ENCODE measurements around the gene GRAMD2A.

GRAMD2A gene

DNA sequence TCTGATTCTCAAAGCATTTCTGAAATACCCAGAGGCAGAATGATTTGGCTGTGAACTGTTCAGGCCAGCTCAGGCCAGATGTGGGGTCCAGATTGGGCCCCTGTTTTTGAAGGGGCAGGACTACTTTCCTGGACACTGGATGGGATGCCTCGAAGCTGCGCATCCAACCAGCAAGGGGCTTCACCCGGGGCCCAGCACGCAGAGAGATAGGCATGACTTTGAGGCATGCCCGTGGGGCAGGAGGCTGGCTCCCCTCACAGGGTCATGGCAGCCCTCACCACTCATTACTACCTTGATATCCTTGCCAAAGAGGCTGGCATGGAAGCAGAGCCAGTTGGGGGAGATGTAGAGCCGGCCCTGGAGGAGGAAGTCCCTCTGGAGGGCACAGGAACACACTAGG, 30.1 kb downstream of the GRAMD2A start:
- no peak for DNase-seq (ENCODE audit: low spot score)

DNA sequence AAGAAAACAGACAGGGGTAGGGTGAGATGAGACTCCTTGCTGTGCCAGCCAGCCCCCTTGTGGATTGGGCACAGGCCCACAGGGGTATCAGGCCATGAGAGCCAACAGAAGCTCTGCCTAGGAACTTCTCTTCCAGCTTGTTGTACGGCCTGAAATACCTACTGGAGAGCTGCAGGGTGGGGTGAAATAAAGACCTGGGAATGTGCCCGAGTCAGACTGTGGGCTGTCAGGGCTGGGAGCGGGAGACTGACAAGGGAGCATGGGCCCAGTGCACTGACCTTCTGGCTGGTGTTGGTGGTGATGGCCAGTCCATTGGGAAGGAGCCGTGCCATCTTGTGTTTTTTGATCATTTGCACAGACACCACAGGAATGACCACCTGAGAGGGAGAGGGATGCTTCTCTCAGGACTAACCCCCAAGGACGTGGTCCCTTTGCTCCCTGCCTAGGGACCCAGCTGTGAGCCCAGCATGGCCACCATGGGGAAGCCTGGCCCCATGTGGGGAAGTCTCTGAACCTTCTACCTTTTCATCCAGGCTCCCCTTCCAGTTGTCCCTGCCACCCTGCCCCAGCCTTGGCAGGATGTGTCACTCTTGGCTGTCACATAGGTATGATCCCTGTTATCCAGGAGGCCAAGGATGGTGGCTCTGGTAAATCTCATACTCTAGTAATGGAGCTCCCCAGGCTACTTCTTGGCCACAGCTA, 30.7 kb downstream of the GRAMD2A start:
- no peak for DNase-seq (ENCODE audit: low spot score)

DNA sequence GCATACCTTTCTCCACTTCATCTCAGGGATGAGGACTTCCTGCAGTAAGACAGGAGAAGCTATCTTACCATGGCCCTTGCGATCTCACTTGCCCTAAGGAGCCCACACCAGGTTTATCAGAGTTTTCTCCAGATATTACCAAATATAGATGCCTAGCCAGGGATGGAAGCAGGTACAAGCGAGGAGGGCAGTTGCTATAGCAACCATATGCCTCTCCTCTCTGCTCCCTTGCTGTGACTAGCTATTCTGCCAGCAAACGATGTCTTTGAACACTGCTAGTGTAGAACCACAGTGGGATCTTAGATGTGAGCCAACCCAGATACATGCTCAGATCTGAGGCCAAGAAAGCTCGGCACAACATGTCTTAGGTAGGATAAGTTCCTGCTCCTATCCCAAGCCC, 33.9 kb downstream of the GRAMD2A start:
- peak; percentile 54 for DNase-seq (ENCODE audit: low spot score)

DNA sequence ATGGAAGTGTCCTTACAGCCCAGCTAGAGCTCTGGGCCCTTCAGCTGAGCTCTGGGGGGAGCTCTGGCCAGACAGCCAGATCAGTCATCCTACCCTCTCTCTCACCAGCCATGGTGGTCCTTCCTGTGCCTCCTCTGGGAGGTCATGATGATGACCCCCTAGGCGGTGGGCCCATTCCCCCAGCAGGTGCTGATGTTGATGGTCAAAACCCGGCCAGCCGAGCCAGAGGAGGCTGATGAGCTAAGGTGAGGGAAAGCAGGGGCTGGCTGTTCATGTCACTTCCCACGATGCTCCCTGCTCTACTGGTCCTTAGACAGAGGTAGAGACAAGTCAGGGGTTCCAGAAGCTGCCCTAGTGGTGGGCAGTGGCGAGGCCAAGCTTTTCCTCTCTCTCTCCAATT, 35.0 kb downstream of the GRAMD2A start:
- DNase-seq (ENCODE audit: low spot score): no peak

DNA sequence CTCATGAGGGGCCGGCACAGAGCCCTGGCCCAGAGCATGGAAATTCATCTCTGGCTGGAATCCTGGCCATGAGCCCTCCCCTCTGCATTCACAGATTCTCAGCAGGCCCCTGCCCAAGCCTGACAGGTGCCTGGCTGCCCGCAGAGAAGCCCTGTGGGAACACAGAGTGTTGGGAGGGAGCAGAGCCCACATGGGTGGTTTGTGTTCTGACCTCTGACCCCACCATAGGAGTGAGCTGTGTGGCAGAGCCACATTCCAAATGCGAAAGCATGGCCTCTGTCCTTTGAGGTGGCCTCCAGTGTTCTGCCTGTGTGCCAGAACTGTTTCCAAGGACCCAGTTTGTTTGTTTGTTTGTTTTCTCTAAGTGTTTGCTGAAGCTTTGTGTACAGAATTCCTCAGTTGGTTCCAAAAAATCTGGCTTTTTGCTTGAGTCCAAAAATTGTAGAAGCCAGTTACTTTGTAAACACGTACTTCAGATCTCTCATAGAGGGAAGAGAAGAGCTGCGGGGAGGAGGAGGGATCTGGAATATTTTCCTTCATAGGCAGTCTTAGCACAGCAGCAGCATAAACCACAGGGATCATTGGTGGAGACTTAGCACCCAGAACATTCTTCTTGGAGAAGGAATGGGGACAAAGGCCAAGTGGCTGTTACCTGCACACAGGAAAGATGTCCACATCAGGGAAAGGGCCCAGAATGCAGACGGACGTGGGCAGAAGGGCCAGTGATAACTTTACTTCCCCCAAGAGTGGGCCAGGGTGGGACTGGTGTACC, 36.0 kb downstream of the GRAMD2A start:
- DNase-seq (ENCODE audit: low spot score): no peak

DNA sequence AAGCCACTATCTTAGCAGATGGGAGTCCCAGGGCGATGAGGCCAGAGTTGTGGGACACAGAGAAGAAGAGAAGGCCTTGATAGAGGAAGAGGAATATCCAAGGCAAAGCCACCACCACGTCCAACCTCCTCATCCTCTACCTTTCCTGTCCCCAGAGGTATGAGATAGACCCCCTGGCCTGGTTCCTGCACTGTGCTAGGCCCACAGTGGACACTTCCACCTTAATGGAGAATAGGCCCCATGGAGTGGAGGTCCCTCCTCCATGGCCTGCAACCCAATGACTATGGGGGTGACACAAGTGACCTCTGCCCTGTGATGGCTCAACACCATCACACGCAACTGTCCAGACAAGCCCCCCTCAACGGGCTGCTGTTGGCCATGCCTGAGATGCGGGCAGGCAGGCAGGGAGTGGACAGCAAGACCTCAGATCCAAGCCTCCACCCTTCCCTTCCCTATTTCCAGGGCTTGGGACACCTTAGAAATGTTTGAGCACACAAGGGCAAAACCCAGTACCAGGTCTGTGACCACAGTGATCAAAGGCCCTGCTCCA, 36.8 kb downstream of the GRAMD2A start:
- DNase-seq (ENCODE audit: low spot score): no peak

DNA sequence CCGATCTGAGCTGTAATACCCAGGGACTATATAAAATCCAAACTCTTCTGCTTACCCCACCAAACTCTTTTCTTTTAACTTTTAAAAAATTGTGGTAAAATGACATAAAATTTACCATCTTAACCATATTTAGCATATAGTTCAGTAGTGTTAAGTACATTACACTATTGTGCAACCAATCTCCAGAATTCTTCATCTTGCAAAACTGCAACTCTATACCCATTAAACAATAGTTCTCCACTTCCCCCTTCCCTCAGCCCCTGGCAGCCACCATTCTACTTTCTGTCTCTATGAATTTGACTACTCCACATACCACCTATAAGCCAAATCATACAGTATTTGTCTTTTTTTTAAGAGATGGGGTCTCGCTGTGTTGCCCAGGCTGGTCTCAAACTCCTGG, 40.7 kb downstream of the GRAMD2A start:
- no peak for DNase-seq (ENCODE audit: low spot score)

DNA sequence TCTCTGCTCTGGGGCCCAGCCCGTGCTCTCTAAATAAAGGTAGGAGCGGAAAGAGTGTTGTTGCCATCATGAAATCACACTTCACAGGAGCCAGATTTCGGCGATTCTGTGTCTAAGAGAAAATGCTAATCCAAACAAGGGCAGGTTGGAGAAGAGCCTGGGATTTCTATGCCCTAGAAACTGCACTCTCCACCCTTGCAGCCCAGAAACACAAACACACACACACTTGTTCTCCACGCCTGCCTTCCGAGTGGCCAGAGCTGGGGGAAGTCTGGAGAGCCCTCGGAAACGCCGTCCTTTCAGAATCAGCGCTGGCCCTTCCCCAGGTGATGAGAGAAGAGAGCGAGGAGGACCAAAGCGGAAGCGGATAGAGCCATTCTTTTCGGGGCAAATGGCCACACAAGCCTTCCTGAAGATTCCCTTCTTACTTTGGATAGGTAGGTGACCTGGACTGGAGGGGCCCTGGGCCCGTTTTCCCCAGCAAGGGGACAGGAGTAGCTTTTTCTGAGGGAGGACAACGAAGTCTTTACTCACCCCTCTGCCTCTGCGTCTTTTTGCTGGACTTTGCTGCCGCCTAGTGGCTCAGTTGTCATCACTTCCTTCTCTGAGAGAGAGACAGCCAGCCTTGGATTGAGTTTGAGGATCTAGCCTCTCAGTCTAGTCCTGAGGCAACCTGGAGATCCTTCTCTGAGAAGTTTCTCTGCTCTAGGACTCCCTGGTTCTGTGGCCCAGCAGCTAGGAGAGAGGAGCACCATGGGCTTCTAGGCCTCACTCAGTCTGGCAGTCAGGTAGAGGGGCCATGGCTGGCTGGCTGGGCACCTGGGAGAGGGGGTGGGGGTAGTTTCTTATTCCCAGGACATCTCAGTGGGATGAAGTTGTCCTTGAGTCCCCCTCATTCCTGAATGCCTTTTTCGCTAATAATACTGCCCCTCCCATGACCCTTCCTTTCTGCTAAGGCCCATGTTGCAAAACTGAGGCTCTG, 41.7 kb downstream of the GRAMD2A start:
- peak; percentile 83 for DNase-seq (ENCODE audit: low spot score)

DNA sequence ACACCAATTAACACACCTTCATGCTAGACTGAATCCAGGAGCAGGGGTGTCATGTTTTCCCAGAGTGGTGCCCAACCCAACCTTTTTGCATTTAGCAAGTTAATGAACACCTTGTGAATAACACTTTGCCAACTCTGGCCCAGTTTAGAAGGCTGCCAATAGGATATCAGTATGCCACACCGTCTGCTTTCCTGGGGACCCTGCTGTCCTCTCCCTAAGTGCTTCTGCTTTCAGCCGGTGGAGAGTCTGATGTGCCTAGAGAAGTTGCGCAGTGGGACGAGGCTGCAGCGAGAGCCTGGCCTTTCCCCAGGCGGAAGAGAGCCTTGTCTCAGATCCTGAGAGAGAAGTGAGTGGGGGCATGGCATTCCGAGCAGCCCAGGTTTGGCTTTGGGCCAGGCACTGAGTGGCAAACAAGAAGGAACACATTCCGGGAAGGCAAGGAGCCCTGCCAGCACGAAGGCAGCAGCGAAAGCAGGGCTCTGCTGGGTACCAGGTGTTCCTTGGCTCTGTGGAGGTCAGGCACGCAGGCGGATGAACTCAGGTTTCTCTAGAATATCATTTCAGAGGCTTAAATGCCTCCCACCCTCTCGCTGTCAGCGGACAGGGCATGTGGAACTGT, 42.5 kb downstream of the GRAMD2A start:
- DNase-seq (ENCODE audit: low spot score): no peak

DNA sequence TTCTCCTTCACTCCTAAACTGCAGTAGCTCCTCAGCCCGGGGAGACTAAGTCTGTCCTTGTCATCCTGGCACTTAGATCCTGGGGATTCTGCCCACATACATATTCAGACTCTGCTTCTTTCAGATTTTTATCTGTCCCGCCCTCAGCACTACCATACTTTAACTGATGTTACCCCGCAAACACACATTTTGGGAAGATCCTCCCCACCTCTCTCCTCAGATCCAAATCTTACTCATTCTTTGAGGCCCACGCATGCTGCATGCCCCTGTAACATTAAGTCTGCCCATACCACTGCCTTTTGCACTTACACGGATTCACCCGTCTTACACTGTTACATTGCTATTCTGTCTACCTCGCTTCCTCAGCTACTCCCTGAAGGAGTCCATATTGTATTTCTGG, 43.3 kb downstream of the GRAMD2A start:
- no peak for DNase-seq (ENCODE audit: low spot score)

DNA sequence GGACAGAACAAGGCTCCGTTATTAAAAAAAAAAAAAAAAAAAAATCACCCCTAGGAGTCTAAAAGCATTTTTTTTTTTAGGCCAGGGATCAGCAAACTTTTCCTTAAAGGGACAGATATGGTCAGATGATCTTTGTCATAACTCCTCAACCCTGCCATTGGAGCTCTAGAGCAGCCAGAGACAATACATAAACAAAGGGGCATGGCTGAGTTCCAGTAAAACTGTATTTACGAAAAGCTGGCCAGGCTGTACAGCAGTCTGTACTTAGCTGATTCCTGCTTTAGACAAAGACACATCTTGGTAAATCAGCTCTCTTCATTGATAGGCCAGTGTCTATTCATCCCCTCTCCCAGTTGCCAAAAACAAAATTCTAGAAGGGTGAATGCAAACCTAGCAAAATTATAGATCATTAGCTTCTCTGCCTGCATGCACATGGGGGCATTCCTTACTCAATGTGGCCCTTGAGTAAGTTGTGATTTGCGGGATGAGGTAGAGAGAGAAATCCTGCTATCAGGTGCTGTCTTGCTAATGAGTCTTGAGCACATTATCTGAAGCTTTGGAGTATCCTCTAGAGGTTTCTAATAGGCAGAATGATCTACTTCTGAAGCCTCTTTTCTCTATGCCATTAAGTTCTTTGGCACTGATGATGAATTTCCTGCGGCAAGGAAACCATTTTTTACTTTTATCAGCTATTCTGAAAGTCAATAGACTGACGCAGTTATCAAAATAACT, 44.2 kb downstream of the GRAMD2A start:
- DNase-seq (ENCODE audit: low spot score): no peak

DNA sequence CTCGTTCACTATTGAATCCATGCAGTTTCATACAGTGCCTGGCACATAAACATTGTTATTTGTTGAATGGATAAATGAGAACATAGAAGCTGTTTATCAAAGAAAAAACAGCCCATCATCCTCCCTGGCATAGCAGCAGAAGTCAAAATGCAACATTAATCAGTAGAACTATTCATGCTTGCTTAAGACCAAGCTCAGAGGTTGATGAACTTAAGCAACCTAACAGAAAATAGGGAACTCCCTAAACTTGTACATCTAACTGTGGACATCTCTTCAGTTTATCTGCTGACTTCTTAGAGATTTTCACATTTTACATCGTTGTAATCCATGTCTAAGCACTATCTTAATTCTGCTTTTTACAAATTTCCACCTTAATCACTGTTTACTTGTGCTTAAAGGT, 50.2 kb downstream of the GRAMD2A start:
- no peak for DNase-seq (ENCODE audit: low spot score)

DNA sequence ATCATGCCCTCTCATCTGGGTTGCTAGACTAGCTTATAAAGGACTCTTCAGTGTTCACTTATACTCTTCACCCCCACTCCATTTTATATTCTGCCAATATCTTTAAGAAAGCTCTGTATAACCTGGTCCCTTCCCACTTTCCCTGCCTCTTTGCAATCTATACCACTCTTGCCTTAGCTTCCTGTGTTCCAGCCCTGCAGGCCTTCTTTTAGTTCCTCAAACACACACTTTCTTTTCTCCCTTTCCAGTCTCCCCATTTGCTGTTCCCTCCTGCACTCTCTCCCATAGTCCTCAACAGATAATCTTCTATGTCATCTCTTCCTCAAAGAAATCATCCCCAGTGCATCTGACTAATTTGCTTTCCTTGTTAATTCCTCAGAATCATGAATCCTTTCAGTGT, 50.7 kb downstream of the GRAMD2A start:
- DNase-seq (ENCODE audit: low spot score): no peak

DNA sequence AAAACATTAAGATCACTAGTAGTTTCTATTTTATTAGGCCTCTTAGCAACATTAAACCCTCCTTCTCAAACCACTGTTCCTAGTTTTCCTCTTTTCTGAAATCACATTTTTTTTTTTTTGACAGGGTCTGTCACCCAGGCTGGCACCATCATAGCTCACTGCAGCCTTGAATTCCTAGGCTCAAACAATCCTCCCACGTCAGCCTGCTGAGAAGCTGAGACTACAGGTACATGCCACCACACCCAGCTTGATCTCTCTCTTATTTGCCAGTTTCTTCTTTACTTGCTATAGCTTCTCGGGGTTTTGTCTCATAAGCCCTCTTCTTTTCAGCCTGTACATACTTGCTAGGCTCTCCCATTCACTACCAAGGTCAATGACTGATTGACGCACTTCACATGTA, 51.4 kb downstream of the GRAMD2A start:
- DNase-seq (ENCODE audit: low spot score): no peak

DNA sequence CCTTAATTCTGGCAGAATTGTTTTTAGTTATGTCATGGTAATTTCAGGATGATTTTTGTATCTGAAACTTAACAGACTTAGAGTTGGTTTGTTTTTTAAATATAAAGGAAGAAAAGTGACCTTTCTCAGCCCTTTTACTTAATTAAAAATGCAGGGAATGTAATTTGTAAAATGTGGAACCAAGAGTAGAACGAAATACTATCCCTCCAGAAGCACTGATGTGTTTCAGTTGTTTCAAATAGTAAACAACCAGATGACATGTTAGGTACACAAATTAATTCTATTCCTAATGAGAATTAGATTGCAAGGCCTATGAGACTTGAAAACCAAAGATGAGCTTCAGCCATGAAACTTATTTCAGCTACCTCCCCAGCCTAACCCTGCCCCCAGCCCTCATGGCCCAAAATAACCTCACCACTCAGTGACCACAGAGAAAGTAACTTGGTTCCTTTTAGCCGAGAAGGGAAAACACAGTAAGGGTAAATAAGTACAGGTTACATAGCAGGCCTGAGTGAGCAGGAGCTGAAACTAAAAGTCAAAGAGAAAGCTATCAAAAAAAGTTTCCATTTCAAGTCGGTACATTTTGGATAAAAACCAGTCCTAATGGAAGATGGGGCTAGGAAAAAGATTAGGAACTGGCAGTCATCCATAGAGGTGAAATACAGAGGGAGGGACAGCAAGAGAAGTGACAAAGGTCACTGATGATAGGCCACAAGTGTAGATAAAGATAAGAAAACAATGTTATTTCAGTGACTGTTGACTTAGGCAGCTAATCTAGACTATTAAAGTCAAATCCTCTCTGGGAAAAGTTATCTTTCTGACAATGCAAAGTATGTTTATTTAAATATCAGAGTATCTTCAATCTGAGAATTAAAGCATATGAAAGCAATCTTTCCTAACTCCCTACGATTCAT, 56.2 kb downstream of the GRAMD2A start:
- DNase-seq (ENCODE audit: low spot score): no peak

DNA sequence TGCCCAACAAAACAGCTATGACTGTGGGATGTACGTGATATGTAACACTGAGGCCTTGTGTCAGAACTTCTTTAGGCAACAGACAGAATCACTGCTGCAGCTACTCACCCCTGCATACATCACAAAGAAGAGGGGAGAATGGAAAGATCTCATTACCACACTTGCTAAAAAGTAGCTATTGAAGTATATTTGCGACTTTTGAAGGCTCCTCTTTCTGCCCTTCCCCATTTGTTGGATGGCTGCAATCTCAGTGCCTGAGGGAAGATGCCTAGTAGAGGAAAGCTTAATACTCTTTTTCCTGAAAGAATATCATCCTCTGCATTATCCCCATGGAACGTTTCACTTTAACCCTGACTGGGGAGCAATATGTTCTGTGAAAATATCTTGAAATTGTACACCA, 57.5 kb downstream of the GRAMD2A start:
- no peak for DNase-seq (ENCODE audit: low spot score)

DNA sequence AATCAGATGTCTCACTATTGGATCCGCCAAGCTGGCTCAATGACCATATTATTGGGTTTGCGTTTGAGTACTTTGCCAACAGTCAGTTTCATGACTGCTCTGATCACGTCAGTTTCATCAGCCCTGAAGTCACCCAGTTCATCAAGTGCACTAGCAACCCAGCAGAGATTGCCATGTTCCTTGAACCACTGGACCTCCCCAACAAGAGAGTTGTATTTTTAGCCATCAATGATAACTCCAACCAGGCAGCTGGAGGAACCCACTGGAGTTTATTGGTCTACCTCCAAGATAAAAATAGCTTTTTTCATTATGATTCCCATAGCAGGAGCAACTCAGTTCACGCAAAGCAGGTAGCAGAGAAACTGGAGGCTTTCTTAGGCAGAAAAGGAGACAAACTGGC, 57.9 kb downstream of the GRAMD2A start:
- no peak for DNase-seq (ENCODE audit: low spot score)

DNA sequence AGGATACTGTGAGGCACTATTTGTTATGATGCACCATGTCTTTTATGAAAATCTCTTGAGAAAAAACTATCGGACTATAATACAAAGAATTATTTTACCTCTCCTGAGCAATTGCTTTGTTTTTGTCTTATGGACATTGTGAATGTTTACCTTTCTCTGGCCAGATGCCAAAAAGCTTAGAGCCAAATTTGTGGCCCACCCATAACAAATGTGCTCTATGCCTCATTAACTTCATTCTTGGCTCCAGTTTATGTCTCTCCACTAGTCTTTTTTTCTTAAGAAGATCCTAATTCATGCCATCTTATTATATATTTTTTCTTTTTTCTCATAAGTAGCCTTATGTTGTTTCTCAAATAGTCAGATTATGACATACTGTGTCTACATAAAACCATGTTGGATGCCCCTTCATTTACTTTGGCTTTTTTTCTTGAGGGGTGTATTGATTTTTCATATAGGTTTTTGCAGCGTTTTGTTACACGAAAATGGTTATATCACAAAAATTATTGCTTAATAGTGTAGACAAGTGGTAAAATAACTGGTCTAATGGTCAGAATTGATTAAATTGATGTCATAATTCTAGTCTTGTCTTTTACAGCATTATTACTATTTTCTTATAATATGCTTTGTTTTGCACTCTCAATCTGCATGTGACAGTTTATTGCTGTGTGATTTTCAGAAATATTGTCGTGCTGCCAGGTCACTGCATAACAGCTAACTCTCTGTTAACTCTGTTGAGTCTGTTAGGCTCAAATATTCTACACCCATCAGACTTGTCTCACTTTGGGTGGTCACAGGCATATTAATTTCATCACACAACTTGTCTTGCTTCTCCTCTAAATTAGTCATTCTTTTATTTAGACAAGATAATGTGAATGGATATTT, 61.2 kb downstream of the GRAMD2A start:
- no peak for DNase-seq (ENCODE audit: low spot score)

DNA sequence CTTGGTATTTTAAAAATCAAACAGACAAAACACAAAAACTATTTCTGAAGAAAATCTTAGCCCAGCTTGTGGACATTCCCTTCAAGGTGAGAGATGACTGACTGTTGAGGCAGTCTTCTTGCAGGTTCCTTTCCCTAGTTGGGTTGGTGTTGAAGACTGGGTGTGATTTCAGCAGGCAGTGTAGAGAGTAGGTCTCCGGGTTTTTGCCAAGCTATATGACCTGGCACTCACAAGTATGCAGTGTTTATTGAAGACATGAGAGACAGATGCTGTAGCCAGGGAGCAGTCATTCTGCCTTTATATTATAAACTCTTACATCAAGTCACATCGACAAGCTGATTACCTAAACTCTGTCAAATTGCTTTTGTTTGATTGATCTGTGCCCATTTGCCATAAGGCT, 61.9 kb downstream of the GRAMD2A start:
- no peak for DNase-seq (ENCODE audit: low spot score)
